ENCODE measurements around the gene AFG1L.
A peak's percentile ranks its signal among the peaks of the same experiment; 100 is the strongest.
"Not testable (repeated sequence)": the region's sequence is repeated elsewhere in the genome, so short reads cannot be mapped to it uniquely, and the experiment has no call there.

Gene AFG1L

GRCh38 chr6:108288742-108289141 is 6.1 kb upstream of the AFG1L start:
- Histone ChIP-seq H3K27me3 (ENCODE audit: control insufficient read depth, insufficient read depth, low read length) (no peaks in the 10 kb centered on the region), H3K36me3 (ENCODE audit: control insufficient read depth, insufficient read depth, low read length) (no peaks in the 10 kb centered on the region), H3K27ac (ENCODE audit: low read length) (no peak overlapping the region), H3K4me1 (ENCODE audit: control insufficient read depth, insufficient read depth, low read length) (no peaks in the 10 kb centered on the region), H3K9me3 (ENCODE audit: control insufficient read depth, insufficient read depth, low read length) (no peaks in the 10 kb centered on the region), H3K4me3 (ENCODE audit: low read length) (no peak overlapping the region)
- DNase-seq (ENCODE audit: low read depth, low spot score): no peak

- no peak overlapping the region for H3K4me3 ChIP-seq (ENCODE audit: low read length)
- no peak for DNase-seq (ENCODE audit: low read depth, low spot score)
- H3K9me3 ChIP-seq (ENCODE audit: control insufficient read depth, insufficient read depth, low read length): no peaks in the 10 kb centered on the region
- WGBS (ENCODE audit: insufficient coverage, insufficient read length): no CpG with 5 or more reads among the region's 4 CpGs
- no peaks in the 10 kb centered on the region for H3K27me3 ChIP-seq (ENCODE audit: control insufficient read depth, insufficient read depth, low read length)
- no peak overlapping the region for H3K27ac ChIP-seq (ENCODE audit: low read length)
- no peaks in the 10 kb centered on the region for H3K36me3 ChIP-seq (ENCODE audit: control insufficient read depth, insufficient read depth, low read length)
- H3K4me1 ChIP-seq (ENCODE audit: control insufficient read depth, insufficient read depth, low read length): no peaks in the 10 kb centered on the region; the same call in 1 of the 2 replicates
Observed at GRCh38 chr6:108291091-108291490, 3.8 kb upstream of the AFG1L start.

DNA sequence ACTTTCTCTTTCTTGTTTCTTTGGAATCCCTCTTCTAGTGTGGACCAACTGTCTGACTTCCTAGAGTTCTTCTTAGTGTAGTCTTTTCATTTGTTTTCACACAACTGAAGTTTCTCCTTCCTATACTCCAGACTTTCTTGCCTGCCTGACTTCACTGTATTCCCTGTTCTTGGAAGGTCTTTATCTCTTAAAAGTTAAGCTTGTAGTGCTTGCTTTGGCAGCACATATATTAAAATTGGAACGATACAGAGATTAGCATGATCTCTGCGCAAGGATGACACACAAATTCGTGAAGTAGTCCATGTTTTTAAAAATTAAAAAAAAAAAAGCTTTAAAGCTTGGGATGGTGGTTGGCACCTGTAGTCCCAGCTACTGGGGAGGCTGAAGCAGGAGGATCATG is 2.3 kb upstream of the AFG1L start:
- no CpG with 5 or more reads among the region's 3 CpGs for WGBS (ENCODE audit: insufficient coverage, insufficient read length)
- H3K27me3 ChIP-seq (ENCODE audit: control insufficient read depth, insufficient read depth, low read length); H3K27ac ChIP-seq (ENCODE audit: low read length): not testable (repeated sequence)

DNA sequence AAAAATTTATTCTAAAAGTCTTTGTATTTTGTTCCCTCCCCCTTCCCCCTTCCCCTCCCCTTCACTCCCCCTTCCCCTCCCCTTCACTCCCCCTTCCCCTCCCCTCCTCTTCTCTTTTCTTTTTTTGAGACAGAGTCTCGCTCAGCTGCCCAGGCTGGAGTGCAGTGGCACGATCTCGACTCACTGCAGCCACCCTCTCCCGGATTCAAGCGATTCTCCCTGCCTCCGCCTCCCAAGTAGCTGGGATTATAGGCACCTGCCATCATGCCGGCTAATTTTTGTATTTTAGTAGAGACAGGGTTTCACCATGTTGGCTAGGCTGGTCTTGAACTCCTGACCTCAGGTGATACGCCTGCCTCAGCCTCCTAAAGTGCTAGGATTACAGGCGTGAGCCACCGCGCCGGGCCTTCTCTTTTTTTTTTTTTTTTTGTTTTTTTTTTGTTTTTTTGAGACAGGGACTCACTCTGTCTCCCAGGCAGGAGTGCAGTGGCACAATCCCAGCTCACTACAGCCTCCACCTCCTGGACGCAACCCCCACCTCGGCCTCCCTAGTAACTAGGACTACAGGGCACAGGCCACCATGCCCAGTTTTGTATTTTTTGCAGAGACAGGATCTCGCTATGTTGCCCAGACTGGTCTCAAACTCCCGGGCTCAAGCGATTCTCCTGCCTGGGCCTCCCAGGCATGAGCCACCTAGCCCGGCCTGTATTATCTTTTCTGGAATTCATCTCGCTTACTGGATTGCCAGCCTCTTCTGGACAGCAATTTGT is 1.1 kb upstream of the AFG1L start:
- Histone ChIP-seq H3K9me3 (ENCODE audit: control insufficient read depth, insufficient read depth, low read length) (no peaks in the 10 kb centered on the region), H3K27ac (ENCODE audit: low read length) (no peak overlapping the region), H3K36me3 (ENCODE audit: control insufficient read depth, insufficient read depth, low read length) (no peaks in the 10 kb centered on the region), H3K27me3 (ENCODE audit: control insufficient read depth, insufficient read depth, low read length) (no peaks in the 10 kb centered on the region), H3K4me1 (ENCODE audit: control insufficient read depth, insufficient read depth, low read length) (no peaks in the 10 kb centered on the region; the same call in 1 of the 2 replicates), H3K4me3 (ENCODE audit: low read length) (no peak overlapping the region; the same call in 1 of the 2 replicates)
- WGBS (ENCODE audit: insufficient coverage, insufficient read length): no CpG with 5 or more reads among the region's 19 CpGs
- no peak for DNase-seq (ENCODE audit: low read depth, low spot score)

More for the DNA sequence above, 2.3 kb upstream of the AFG1L start:
- not testable (repeated sequence) for H3K4me3 ChIP-seq (ENCODE audit: low read length); H3K36me3 ChIP-seq (ENCODE audit: control insufficient read depth, insufficient read depth, low read length); H3K4me1 ChIP-seq (ENCODE audit: control insufficient read depth, insufficient read depth, low read length); DNase-seq (ENCODE audit: low read depth, low spot score); H3K9me3 ChIP-seq (ENCODE audit: control insufficient read depth, insufficient read depth, low read length)

- WGBS (ENCODE audit: insufficient coverage, insufficient read length): no CpG with 5 or more reads among the region's 16 CpGs
- Histone ChIP-seq H3K9me3 (ENCODE audit: control insufficient read depth, insufficient read depth, low read length) (no peaks in the 10 kb centered on the region), H3K36me3 (ENCODE audit: control insufficient read depth, insufficient read depth, low read length) (no peaks in the 10 kb centered on the region), H3K27me3 (ENCODE audit: control insufficient read depth, insufficient read depth, low read length) (no peaks in the 10 kb centered on the region), H3K4me1 (ENCODE audit: control insufficient read depth, insufficient read depth, low read length) (no peaks in the 10 kb centered on the region; the same call in 1 of the 2 replicates), H3K27ac (ENCODE audit: low read length) (no peak overlapping the region), H3K4me3 (ENCODE audit: low read length) (peak overlapping the region; percentile 93; the same call in 1 of the 2 replicates)
- DNase-seq (ENCODE audit: low read depth, low spot score): no peak
Observed at GRCh38 chr6:108294297-108294726, 542 bp upstream of the AFG1L start.

DNA sequence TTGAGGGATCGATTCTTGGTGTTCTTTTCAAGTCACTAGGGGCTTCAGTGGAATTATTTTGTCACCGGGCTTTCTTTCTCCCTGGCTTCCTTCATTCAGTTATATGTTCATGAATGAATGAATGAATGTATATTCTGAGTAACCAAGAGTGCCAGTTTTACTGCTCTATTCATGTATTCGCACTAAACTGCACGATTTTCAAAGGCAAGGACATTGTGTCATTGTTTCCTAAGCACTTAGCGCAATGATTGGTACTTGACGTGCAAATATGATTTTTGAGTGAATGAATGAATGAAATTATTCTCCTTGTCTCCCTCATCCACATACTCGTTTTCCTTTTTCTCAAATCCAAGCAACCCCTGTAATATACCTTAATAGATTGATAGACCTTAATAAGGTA is 822 bp downstream of the AFG1L start:
- no peaks in the 10 kb centered on the region for H3K36me3 ChIP-seq (ENCODE audit: control insufficient read depth, insufficient read depth, low read length)
- H3K4me1 ChIP-seq (ENCODE audit: control insufficient read depth, insufficient read depth, low read length): no peaks in the 10 kb centered on the region; the same call in 1 of the 2 replicates
- peak overlapping the region; percentile 93; the same call in 1 of the 2 replicates for H3K4me3 ChIP-seq (ENCODE audit: low read length)
- H3K9me3 ChIP-seq (ENCODE audit: control insufficient read depth, insufficient read depth, low read length): no peaks in the 10 kb centered on the region
- WGBS (ENCODE audit: insufficient coverage, insufficient read length): no CpG with 5 or more reads among the region's 7 CpGs
- no peak for DNase-seq (ENCODE audit: low read depth, low spot score)
- H3K27me3 ChIP-seq (ENCODE audit: control insufficient read depth, insufficient read depth, low read length): no peaks in the 10 kb centered on the region
- H3K27ac ChIP-seq (ENCODE audit: low read length): no peak overlapping the region

GRCh38 chr6:108302386-108302785 is 7.5 kb downstream of the AFG1L start:
- whole genome bisulfite sequencing (ENCODE audit: insufficient coverage, insufficient read length): no CpG with 5 or more reads among the region's 5 CpGs
- DNase-seq (ENCODE audit: low read depth, low spot score): no peak
- H3K9me3 ChIP-seq (ENCODE audit: control insufficient read depth, insufficient read depth, low read length): no peaks in the 10 kb centered on the region
- H3K4me1 ChIP-seq (ENCODE audit: control insufficient read depth, insufficient read depth, low read length): no peaks in the 10 kb centered on the region
- H3K27me3 ChIP-seq (ENCODE audit: control insufficient read depth, insufficient read depth, low read length): no peaks in the 10 kb centered on the region
- H3K36me3 ChIP-seq (ENCODE audit: control insufficient read depth, insufficient read depth, low read length): no peaks in the 10 kb centered on the region
- no peak overlapping the region for H3K4me3 ChIP-seq (ENCODE audit: low read length)
- no peak overlapping the region for H3K27ac ChIP-seq (ENCODE audit: low read length)

DNA sequence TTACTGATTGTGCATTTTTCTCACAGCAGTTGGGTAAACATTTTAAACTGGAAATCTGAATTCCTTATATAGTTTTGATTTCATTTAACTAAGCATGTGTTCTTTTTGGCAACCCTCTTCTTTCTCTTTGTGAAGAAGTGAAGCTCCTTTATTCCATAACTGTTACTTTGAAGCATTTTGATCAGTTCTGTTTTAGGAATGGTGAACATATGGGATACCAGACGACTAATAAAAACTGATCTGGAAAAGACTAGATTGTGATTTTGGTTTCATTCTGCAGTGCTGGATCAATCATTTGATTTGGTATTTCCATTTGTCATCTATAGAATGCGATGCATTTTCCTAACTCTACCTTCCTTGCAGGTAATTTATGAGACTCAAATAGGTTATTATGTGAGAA is 9.8 kb downstream of the AFG1L start:
- no peaks in the 10 kb centered on the region for H3K9me3 ChIP-seq (ENCODE audit: control insufficient read depth, insufficient read depth, low read length)
- no peaks in the 10 kb centered on the region for H3K4me1 ChIP-seq (ENCODE audit: control insufficient read depth, insufficient read depth, low read length)
- H3K4me3 ChIP-seq (ENCODE audit: low read length): no peak overlapping the region
- H3K36me3 ChIP-seq (ENCODE audit: control insufficient read depth, insufficient read depth, low read length): no peaks in the 10 kb centered on the region
- no peaks in the 10 kb centered on the region for H3K27me3 ChIP-seq (ENCODE audit: control insufficient read depth, insufficient read depth, low read length)
- H3K27ac ChIP-seq (ENCODE audit: low read length): no peak overlapping the region
- no CpG with 5 or more reads among the region's 2 CpGs for WGBS (ENCODE audit: insufficient coverage, insufficient read length)
- DNase-seq (ENCODE audit: low read depth, low spot score): no peak

GRCh38 chr6:108308641-108309040 is 13.8 kb downstream of the AFG1L start:
- H3K9me3 ChIP-seq (ENCODE audit: control insufficient read depth, insufficient read depth, low read length); DNase-seq (ENCODE audit: low read depth, low spot score); H3K27me3 ChIP-seq (ENCODE audit: control insufficient read depth, insufficient read depth, low read length); H3K27ac ChIP-seq (ENCODE audit: low read length); H3K4me3 ChIP-seq (ENCODE audit: low read length); H3K4me1 ChIP-seq (ENCODE audit: control insufficient read depth, insufficient read depth, low read length); H3K36me3 ChIP-seq (ENCODE audit: control insufficient read depth, insufficient read depth, low read length): not testable (repeated sequence)
- no CpG with 5 or more reads among the region's 4 CpGs for WGBS (ENCODE audit: insufficient coverage, insufficient read length)

DNA sequence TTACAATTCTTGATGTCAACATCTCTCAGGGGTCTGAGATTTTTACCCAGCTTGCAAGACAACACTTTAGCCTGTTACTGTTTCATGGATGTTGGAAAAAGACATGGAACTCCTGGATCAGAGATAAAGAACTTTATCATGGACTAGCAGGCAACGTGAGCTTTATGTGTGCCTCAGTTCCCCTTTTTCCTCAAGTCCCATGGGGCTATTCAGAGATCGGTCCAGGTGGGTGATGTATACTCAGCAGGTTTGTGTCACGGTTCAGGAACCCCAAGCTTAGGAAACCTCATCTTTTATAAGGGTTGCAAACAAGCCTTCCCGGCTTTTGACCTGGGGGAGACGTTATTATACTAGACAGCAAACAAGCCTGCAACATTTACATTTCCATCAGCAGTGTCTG is 15.0 kb downstream of the AFG1L start:
- Histone ChIP-seq H3K27ac (ENCODE audit: low read length) (no peak overlapping the region), H3K4me3 (ENCODE audit: low read length) (no peak overlapping the region), H3K4me1 (ENCODE audit: control insufficient read depth, insufficient read depth, low read length) (no peaks in the 10 kb centered on the region), H3K36me3 (ENCODE audit: control insufficient read depth, insufficient read depth, low read length) (no peaks in the 10 kb centered on the region), H3K9me3 (ENCODE audit: control insufficient read depth, insufficient read depth, low read length) (no peaks in the 10 kb centered on the region), H3K27me3 (ENCODE audit: control insufficient read depth, insufficient read depth, low read length) (no peaks in the 10 kb centered on the region)
- no CpG with 5 or more reads among the region's 5 CpGs for WGBS (ENCODE audit: insufficient coverage, insufficient read length)
- no peak for DNase-seq (ENCODE audit: low read depth, low spot score)

DNA sequence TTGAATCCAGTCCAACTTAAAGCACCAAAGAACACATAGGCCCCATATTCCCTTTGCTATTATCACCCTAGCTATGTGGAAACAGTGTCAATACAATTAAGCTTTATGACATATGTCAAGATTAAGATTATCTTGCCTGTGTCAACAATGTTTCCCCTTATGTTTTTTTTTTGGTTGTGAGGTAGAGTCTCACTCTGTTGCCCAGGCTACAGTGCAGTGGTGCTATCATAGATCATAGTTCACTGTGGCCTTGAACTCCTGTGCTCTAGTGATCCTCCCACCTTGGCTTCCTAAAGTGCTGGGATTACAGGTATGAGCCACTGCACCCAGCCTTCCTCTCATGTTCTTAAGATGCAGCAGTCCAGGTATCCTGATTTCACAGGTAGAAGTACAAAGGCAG is 17.8 kb downstream of the AFG1L start:
- no peaks in the 10 kb centered on the region for H3K27me3 ChIP-seq (ENCODE audit: control insufficient read depth, insufficient read depth, low read length)
- DNase-seq (ENCODE audit: low read depth, low spot score): no peak
- no peak overlapping the region for H3K4me3 ChIP-seq (ENCODE audit: low read length)
- H3K9me3 ChIP-seq (ENCODE audit: control insufficient read depth, insufficient read depth, low read length): no peaks in the 10 kb centered on the region
- H3K27ac ChIP-seq (ENCODE audit: low read length): no peak overlapping the region
- H3K4me1 ChIP-seq (ENCODE audit: control insufficient read depth, insufficient read depth, low read length): no peaks in the 10 kb centered on the region
- H3K36me3 ChIP-seq (ENCODE audit: control insufficient read depth, insufficient read depth, low read length): no peaks in the 10 kb centered on the region

Data from iPS DF 6.9 (cell line).